Gastroesophageal sphincter (tissue), 3 donors: ENCODE measurements around the gene FBXL19.

Source experiments
- CTCF ChIP-seq, 4 experiments: fragments of 200-600 bp in 2 of 4; fragments of 450-650 bp in 2 of 4; sonication (generic) in 1 of 4; IDR thresholded peaks; one replicate each; pipeline ENCODE4 v1.5.1; 2017 to 2019; ENCODE audit warnings: antibody characterized with exemption in 4 of 4, mild to moderate bottlenecking in 2 of 4, moderate library complexity in 2 of 4
- EP300 ChIP-seq: sonication (generic); formaldehyde crosslinking; IDR thresholded peaks from one replicate; pipeline ENCODE4 v1.6.1; 2017; ENCODE audit warnings: antibody characterized with exemption, mild to moderate bottlenecking
- POLR2A ChIP-seq, 2 donors: fragments of 450-650 bp; IDR thresholded peaks; one replicate each; pipeline ENCODE4 v1.6.1; 2017; ENCODE audit warnings: antibody characterized with exemption in 2 of 2, mild to moderate bottlenecking in 2 of 2, moderate library complexity in 1 of 2
- POLR2AphosphoS5 ChIP-seq: sonication (generic); formaldehyde crosslinking; IDR thresholded peaks from one replicate; pipeline ENCODE4 v1.6.1; 2017; ENCODE audit warnings: antibody characterized with exemption

GRCh38 chr16:30992276-30992780, 69.0 kb downstream of the FBXL19 start:
- TF ChIP-seq CTCF (IDR thresholded peaks at IDR 0.05) (no peak), POLR2A (IDR thresholded peaks at IDR 0.05) (no peak), POLR2AphosphoS5 (no peak), EP300 (no peak)
